HG03565 (cell line): ENCODE measurements around the gene HPS4.

ENCODE experiments used
- ATAC-seq: cut with Tn5 transposase; IDR thresholded peaks from one replicate; pipeline ENCODE4 v1.9.1; 2021; ENCODE audit warnings: mild to moderate bottlenecking, moderate library complexity; ENCODE audit not compliant: unreplicated experiment

Gene HPS4

DNA sequence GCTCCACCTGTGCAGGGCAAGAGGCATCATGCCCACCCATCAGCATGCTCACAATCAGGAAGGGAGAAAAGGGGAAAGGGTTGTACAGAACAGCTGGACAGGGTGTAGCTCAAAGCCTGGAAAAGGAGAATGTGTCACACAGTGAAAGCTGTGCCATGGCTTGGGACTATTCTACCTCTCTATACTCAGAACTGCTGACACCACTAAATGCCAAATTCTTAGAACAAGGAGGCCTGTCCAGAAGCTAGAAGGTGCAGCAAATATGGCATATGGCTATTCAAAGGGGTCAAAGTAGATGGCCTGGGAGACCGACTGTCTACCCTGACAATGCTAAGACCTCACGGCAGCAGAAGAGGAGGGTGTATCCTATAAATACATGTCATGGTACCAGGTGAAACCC is 12.8 kb downstream of the HPS4 start:
- no peak for ATAC-seq

DNA sequence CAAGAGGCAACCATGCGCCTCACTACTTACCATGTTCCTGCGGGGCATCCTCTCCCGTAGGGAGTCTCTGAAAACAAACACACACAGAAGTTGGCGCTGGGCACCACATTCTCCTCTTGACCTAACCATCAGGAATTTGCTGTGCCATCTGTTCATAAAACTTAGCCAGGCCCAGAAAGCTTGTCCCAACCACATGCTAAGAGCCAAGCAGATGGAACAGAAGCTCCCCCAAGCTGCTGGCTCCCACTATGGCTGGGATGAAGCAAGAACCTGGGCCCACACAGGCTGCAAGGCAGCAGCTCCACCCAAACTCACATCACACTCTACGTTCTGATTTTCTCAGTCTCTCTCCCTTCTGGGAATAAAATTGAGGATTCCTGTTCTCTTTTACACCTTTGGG is 17.4 kb downstream of the HPS4 start:
- no peak for ATAC-seq

DNA sequence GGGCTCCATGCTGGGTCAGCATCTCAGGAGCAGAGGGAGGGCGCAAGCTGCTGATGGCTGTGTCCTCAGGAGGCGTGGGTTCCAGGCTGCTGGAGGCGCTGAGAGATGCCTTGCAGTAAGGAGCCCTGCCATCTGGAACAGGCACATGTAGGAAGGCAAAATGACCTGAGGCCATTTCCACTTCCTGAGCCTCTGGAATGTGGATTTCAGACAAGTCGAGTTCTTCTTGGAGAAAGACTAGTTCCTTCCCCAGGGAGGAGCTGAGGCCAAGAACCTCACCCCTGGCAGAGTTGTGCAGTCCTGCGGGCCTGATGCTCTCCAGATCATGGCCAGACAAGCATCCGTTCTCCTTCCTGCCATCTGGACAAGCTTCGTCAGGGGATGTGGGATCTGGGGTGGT is 19.3 kb downstream of the HPS4 start:
- no peak for ATAC-seq

DNA sequence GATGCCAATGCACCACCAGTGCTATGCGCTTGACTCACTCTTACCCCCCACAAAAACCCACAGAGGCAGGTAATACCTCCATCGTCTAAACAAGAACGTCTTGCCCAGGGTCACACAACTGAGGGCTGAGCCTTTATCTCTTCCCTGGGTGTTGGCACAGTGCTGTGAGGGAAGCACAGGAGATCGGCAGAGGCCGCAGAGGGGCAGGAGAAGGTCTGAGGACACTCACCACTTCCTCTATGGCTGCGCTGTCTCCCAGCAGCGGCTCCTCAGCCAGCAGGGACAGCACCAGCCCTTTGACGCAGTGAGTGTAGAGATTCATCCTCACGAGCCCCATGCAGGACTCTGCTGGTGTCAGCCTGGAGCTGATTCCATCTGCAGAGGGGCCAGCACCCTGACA is 19.9 kb downstream of the HPS4 start:
- ATAC-seq: no peak

DNA sequence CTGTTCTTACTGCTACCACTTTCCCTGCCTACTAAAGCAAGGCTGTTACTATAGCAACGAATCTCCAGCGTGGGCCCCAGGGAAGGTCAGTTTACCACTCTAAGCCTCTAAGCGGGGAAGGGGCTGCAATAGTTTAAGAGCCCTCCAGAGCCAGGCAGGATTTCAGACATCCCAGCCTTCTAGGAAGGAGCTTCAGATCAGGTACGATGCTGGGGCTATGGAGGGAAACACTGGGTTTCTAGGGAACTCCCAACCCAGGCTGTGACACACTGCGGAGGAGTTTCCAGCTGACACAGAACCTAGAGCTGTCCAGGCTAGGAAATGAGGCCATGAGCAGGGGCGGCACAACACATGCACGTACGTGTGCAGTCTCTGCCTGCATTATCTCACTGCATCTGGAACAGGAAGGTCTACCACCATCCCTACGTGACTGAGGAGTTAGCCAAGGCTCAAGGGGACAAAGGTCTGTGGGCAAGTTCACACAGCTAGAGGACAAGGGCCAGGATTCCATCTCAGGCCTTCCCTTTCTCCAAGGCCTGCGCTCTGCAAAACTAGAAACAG is 20.4 kb downstream of the HPS4 start:
- no peak for ATAC-seq

DNA sequence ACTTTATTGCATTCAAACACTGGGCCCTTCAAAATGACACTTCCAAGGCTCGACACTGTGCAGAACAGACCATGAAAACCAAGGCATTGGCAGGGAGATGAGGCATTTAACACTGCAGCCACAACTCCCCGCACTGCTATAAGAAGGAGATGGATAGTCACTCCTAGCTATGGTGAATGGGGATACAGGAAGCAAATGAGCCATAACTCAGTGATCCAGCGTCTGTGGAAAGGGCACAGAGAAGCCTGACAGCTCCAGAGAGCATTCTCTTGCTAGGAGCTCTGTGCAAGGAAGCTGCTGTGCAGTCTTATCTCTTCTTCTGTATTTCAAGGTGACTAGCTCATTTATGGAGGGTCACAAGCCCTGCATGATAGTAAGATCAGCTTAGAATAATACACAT is 20.9 kb downstream of the HPS4 start:
- ATAC-seq: no peak

DNA sequence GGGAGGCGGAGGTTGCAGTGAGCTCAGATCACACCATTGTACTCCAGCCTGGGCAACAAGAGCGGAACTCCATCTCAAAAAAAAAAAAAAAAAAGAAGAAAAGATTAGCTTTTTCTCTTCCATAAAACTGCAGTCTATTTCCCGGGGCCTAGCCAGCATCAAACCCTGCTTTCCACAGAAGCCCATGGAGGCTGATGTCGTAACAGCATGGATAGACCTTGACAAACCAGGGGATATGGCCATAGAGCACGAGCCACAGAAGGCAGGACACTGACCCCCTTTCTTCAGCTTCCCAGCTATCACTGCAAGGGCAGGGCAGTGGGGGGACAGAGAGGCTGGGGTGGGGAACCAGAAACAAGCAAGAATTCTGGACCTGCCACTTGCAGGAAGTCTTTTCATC is 21.5 kb downstream of the HPS4 start:
- ATAC-seq: no peak

DNA sequence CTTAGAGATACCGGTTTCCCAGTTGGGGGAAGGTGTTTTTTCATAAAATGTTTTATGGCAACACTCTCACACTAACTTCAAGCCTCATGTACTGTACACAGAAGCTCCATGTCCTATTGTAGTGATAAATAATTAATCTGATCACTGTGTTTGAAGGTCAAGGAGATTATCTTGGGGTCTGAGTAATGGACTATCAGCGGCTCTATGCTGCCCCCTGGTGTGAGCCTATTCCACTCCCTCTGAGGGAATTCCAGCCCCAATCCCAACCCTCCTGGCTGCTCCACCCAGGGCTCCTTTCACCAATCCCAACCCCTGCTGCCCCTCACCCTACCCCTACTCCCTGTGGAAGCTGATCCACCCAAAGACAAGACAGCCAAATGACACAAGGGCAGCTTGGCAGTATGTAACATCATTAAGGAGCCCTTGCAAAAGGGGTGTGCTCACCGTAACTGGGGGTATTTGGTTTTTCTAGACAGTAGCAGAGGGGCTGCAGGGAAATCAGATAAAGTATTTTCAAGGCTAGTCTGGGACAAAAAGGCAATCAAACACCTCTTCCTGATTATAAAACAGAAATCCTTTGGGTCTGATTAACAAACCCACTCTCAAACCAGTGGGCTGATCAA is 22.3 kb downstream of the HPS4 start:
- no peak for ATAC-seq

DNA sequence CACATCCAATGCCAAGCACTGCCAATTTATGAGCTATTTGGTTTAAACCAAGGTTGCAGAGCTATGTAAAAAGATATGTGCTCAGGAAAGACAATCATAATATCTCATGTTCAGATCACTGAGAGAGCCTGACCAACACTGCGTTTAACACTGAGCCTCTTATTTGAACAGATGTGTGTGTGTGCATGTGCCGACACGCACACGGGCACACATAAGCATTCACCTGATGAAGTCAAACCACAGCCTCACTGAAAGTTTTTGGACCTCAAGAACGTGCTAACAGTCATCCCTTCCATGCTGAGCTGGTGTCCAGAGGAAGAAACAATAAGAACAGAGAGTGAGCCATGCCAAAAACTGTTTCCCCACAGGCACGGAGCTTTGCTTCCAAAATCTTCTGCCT is 23.4 kb downstream of the HPS4 start:
- ATAC-seq: no peak

DNA sequence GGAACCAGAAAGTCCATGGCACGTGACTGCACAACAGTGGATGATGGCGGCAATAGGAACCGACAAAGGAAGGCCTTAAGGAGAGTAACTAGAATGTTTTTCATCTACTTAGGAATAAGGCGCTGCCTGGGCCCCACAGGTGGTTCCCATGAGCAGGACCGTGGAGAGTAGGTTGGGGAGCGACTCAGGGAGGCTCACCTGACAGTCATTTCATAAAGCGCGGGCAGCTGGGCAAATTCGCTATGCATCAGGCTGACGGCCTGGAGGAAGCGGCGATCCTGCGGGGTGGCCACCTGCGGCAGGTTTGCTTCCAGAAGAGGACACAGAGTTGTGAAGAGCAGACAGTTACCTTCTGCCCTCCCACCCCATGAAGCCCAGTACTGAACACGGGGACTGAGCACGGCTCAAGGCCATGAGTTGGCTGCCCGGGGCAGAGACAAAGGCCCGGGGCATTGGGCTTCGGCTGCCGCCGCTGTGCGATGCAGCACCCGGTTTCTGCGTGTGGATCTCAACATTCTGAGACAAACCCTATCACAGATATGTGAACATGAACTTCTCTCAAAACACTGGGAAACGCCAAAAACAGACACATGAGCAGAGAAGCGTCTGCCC is 25.8 kb downstream of the HPS4 start:
- ATAC-seq: no peak

DNA sequence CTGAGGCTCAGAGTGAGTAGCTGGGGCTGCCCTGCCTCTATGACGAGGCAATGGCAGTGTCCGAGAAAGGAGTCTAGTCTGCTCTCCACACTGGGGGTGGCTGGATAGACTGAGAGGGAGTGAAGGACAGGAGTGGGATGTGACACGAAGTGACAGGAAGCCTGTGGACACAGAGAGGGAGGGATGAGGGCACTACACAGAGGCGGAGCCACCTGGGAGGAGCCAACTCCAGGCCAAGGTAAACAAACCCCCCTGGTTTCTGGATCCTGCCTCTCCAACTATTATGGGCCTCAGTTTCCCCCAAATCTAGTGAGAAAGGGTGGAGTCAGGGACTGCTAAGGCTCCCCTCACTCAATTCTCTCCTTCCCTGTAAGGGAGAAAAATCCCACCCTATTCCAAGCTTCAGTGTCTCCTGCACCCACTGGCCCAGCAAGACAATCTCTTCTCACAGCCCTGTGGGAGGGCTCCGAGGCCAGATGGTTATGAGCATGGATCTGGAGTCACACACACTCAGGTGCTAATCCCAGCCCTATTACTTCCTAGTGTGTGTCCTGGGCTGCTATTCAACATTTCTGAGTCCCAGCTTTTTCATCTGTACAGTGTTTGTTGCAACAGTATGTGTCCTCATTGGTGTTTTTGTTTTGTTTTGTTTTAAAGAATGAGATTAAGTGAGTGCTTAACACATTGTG is 29.6 kb downstream of the HPS4 start:
- ATAC-seq: no peak

DNA sequence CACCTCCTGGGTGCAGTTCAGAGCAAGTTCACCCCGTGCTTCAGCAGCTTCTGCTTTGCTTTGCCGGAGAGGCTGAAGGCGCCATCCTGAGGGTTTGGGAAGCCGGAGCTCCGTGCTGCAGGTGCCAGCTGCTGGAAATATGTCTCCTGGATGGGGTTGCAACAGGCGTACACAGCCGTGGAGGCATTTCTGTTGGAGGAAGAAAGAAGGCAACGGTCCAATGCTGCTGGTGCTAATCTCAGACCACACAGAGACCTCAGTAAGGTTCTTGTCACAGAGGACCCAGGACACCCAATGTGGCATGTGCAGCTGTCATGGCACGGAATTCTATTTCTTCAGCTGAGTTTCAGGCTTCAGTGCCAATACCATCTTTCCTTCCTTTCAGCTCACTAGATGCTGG is 30.4 kb downstream of the HPS4 start:
- ATAC-seq: no peak

DNA sequence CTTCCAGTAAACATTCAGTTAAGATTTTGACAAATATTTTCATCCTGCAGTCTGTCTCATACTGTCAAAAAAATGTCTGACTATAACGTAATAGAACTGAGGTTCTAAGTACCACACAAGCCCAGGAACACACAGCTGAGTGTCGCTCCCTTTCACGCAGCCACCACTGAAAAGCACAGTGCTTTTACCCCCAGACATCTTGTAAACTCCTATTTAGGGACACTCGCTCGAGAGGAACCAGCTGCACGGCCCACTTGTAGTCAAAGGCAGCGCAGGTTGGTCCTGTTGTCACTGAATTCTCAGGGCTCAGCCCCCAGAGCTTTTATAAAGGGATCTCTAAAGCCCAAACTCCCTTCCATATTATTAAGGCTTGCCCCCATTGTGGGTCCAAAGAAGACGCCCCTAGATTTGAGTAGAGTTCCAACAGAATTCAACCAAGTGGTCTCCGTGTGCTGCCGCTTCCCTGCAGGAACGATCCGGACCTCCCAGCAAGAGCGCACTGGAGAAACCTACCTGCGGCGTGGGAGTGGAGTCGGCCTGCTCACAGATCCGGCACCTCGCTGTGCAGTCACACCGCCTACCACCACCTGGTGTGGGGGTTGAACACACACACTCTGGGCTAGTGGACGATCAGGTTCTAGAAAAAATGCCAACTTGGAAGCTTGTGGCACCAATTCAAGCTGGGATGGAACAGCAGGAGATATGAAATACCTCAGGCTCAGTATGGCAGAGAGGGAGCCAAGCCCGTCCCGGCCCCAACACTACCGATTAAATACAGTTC is 31.2 kb downstream of the HPS4 start:
- ATAC-seq: no peak

DNA sequence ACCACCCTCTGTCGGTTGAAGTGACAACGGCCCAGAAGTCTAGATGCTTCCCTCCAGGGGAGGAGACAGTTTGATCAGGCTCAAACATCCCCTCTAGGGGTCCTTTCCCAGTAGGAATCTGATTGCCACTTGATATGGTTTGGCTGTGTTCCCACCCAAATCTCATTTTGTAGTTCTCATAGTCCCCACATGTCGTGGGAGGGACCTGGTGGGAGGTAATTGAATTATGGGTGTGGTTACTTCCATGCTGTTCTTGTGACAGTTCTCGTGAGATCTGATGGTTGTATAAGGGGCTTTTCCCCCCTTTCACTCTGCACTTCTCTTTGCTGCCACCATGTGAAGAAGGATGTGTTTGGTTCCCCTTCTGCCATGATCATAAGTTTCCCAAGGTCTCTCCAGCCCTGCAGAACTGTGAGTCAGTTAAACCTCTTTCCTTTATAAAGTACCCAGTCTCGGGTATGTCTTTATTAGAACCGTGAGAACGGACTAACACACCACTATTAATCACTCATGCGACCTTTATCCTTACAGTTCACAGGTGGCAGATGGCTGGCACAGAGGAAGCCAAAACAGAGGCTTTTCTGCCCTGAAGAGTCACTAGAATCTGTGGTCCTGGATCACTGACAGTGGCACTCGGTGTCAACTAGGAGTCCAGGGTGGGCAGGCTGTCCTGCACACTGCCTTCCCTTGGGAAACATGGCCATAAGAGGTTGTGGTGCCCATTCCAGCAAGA is 33.0 kb downstream of the HPS4 start:
- no peak for ATAC-seq

DNA sequence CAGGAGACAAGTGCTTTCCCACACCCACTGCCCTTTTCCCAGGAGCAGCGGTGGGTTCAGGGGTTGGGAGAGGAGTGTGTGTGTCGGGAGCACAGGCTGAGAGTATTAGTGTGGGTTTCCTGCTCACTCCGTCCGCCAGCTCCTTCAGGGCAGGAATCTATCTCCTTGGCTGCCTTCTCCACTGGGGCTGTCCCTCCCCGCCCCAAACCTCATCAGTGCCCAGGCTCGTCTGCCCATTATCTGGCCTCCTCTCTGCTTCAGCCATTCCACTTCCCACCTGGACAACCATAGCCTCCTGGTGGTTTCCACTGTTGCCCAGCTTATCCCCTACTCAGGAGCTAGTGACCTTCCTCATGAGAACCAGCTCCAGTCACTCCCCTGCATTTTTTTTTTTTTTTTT is 34.6 kb downstream of the HPS4 start:
- no peak for ATAC-seq

DNA sequence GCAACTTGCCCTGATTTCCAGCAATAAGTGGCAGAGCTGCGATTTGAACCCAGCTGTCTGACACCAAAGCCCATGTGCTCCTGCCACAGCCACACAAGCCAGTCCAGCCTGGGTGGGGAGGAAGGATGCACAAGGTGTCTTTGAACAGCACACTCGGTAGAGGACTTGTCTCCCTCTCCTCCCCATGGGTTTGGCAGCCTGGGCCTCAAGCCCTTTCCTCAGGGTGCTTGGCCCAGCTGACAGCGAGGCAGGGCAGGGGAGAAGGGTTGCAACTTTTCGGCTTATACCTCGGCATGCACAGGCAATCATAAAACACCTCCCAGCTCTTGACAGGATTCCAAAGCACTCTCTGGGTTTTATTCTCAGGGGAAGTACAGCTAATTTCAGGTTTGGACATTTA is 35.2 kb downstream of the HPS4 start:
- ATAC-seq: no peak

DNA sequence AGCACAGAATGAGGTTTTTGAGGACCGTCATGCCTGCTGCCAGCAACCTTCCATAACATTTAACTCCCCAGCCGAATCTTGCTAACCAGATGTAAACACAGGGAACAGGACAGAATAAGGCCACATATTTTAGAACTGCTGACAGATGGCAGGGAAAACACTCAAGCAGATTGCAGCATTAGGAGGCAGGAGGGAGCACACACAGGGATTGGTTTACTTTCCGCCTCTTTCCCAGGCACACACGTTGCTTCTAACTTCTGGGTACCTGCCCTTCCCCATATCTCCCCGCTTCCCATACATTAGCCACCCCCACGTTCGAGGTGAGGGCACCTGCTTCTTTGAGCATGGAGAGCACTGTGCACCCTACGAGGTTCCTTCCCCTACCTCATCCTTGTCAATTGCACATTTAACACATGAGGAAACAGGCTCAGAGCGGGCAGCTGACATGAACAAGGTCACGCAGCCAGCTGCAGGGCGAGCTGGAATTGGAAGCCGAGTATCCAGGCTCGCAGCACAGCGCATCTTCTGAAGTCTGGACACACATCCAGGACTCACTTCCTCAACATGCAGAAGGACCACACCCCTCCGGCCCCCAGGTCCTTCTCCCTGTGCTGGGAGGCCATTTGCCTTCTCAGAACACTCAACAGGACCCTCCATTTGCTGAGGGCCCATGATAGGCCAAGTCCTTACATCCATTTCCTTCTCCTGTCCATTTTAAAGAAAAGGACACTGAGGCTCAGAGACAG is 35.8 kb downstream of the HPS4 start:
- ATAC-seq: no peak

DNA sequence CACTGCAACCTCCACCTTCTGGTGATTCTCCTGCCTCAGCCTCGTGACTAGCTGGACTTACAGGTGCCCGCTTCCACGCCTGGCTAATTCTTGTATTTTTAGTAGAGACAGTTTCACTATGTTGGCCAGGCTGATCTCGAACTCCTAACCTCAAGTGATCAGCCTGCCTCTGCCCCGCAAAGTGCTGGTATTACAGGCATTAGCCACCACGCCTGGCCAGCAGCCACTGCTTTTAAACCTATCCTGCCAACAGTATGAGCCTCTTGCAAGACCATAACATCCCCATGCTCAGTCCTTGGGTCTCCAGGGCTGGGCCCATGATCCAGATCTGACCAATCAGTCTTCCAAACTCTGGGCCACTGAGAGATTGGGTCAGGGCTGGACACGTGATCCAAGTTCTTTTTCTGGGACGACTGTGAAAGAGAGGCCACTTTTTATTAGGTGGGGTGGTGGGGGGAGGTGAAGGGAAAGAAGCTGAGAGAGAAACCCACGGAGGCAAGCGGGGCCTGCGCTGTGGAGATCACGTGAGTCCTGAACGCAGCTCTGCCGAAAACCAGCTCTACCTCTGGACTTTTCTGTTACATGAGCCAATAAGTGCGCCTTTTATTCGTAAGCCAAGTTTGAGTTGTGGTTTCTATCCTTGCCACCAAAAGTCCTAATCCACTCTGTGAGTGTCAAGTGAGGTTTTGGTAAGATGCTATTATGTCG is 36.6 kb downstream of the HPS4 start:
- ATAC-seq: no peak

DNA sequence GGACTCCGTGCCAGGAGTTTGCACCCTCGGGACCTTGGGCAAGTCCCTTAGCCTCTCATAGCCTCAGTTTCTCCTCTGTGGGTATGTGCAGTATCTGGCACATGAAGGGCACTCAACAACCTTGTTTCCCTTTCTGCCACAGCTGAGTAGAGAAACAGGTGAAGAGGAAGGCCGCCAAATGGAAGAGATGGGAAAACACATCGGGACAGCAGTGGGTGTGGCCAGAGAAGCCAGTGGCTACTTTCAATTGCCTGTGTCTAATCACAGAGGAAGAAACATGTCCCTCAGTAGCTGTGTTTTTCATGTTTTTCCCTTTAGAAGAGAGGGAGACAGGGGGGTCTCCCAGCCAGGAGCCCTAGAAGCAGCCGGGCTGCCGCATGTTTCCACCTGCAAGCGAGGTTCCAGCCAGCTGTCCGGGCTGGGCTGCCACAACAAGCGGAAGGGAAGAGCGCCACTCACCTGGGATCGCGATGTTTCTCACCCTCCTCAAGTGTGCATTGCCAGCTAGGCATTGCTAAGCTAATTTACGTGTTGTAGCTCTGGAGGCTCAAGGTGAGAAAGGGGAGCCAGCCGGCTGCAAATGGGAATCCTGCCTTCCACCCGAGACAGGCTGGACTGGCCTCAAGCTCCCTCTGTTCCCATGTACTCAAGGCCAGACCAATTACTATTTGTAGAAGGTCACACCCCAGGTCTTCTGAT is 37.9 kb downstream of the HPS4 start:
- no peak for ATAC-seq
